Measurements from ENCODE around the gene CRYBB1.

Gene CRYBB1

DNA sequence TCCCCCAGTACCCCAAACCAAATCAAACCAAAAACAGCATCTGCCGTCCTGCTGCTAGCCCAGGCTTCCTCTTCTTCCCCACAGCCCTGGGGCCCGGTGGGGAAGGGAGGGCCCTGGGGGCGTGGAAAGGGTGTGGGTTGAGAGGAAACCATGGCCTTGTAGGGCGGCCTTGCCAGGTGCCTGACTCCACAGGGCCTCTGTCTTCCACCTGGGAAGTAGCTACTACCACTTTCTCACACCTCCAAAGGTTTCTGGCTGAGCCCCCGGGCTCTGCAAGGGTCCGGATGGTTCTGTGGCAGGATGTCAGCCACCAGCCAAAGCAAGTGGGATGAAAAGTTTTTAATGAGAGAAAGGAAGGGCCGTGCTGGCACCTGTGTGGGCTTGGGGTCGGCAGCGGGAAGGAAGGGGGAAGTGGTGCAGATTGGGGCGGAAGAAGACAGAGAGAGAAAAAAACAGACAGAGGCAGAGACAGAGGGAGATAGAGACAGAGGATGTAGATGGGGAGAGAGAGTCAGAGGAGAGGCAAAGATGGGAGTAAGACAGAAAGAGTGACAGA, 38.4 kb downstream of the CRYBB1 start:
- no peak for DNase-seq (ENCODE audit: low read depth, low spot score)

DNA sequence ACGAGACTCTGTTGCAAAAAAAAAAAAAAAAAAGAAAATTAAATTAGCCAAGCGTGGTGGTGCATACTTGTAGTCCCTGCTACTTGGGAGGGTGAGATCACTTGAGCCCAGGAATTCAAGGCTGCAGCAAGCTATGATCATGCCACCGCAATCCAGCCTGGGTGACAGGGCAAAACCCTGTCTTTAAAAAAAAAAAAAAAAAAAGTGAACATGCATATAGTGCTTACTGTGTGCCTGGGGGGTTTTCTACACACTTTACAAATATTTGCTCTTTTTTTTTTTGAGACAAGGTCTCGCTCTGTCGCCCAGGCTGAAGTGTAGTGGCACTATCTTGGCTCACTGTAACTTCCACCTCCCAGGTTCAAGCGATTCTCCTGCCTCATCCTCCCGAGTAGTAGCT, 40.7 kb downstream of the CRYBB1 start:
- DNase-seq (ENCODE audit: low read depth, low spot score) = no peak

GRCh38 chr22:26576026-26576680, 41.7 kb downstream of the CRYBB1 start:
- peak; percentile 28 for DNase-seq (ENCODE audit: low read depth, low spot score)

- DNase-seq (ENCODE audit: low read depth, low spot score) = no peak
Observed at GRCh38 chr22:26574001-26574723, 43.7 kb downstream of the CRYBB1 start.

GRCh38 chr22:26573026-26573662, 44.7 kb downstream of the CRYBB1 start:
- peak; percentile 57 for DNase-seq (ENCODE audit: low read depth, low spot score)

- DNase-seq (ENCODE audit: low read depth, low spot score) = no peak
Observed at GRCh38 chr22:26570864-26571525, 46.8 kb downstream of the CRYBB1 start.

DNA sequence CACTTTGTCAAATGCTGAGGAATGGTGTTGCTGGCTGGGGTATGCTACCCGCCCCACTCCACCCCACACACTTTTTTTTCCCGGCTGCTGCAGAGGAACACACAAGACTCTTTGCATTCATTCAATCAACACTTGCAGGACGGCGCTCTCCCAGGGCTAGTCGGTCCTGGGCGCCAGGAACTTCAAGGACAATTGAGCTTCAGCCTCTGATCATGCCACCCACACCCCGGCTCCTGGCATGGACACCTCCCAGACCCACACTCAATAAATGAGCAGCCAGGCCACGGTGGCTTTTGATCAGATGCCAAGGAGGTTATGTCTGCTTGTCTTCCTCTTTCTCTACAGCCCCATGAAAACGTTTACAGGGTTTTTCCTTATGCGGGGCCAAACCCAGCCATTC, 47.7 kb downstream of the CRYBB1 start:
- peak; percentile 61 for DNase-seq (ENCODE audit: low read depth, low spot score)

- peak; percentile 75 for DNase-seq (ENCODE audit: low read depth, low spot score)
Observed at GRCh38 chr22:26568207-26568706, 49.6 kb downstream of the CRYBB1 start.

- no peak for DNase-seq (ENCODE audit: low read depth, low spot score)
Observed at GRCh38 chr22:26567610-26568009, 50.2 kb downstream of the CRYBB1 start.

DNA sequence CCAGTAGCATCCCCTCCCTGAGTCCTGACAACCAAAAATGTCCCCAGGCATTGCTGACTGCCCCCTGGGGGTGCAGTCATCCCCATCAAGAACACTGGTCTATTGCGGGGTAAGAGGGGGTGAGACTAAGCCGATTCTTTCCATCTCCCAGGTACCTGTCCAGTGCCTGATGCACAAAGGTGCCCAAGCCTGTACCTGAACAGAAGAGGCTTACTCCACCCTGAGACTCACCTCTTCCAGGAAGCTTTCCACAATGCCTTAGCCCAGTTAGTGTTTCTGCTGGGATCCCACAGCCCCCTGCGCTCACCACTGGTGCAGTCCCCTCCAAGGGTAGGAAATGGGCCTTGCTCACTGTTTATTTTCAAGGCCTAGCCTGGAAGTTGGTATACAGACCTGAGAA, 50.8 kb downstream of the CRYBB1 start:
- no peak for DNase-seq (ENCODE audit: low read depth, low spot score)

DNA sequence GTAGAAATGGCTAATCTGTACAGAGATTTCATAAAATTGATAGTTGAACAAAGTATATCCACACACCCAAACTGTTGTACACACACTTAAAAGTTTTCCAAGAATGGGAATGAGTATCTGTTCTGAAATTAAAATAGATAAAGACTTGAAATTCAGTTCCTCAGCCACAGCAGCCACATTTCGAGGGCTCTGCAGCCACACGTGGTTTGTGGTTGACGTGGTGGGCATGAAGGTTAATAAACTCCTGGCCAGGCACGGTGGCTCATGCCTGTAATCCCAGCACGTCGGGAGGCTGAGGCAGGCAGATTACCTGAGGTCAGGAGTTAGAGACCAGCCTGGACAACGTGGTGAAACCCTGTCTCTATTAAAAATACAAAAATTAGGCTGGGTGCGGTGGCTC, 51.9 kb downstream of the CRYBB1 start:
- no peak for DNase-seq (ENCODE audit: low read depth, low spot score)

GRCh38 chr22:26565181-26565580, 52.6 kb downstream of the CRYBB1 start:
- DNase-seq (ENCODE audit: low read depth, low spot score) = no peak

GRCh38 chr22:26564672-26565071, 53.2 kb downstream of the CRYBB1 start:
- DNase-seq (ENCODE audit: low read depth, low spot score) = no peak

DNA sequence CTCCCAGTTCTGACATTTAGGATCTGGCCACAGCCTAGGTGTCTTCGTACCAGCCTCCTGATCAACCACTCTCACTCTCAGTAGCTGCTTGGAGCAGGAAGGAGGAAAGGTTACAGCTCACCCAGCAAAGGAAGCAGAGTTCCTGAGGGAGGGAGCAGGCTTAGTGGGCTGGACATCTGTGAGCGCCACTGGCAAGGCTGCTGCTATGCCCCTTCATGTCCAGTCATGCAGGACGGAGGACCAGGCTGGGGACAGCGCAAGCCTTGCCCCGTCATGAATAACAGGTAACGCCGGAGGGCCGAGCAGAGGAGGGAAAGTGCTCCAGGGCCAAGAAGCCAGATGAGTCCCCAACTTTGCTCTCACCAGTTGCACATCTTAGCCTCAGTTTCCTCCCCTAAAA, 53.6 kb downstream of the CRYBB1 start:
- DNase-seq (ENCODE audit: low read depth, low spot score) = no peak

DNA sequence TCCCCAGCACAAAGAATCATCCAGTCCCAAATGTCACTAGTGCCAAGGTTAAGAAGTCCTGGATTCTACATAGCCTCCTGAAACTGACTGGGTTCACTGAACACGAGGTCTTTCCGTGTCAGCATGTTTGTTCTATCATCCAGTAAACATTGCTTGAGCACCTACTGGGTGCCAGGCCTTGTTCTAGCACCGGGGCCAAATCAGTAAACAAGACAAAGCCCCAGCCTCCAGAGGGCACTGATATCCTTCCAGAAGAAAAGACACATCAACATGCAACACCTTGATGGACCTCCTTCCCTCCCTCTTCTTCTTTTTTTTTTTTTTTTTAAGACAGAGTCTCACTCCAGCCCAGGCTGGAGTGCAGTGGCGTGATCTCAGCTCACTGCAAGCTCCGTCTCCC, 54.8 kb downstream of the CRYBB1 start:
- no peak for DNase-seq (ENCODE audit: low read depth, low spot score)

GRCh38 chr22:26561756-26562417, 55.9 kb downstream of the CRYBB1 start:
- no peak for DNase-seq (ENCODE audit: low read depth, low spot score)

DNA sequence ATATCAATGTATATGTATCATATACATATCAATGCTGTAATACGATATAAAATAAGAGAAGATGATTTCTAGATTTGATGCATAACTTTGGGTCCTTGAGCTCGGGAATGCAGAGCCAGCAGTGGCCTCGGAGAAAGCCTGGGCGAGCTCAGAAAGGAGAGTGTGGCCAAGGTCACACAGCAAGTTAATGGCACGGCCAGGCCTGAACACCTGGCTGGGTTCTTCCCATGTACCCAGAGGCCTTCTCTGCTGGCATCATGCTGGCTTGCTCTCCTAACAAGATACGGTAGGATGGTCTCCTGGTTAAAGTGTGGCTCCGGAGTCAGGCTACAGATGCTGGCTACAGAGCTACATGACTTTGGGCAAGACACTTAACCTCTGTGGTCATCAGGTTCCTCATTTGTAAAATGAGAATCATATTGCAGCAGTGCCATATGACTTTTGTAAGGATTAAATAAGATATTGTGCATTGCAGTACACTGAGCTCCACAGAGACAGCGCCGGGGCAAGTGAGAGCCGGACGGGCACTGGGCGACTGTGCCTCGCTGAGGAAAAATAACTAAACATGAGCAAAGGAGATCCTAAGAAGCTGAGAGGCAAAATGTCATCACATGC, 57.8 kb downstream of the CRYBB1 start:
- DNase-seq (ENCODE audit: low read depth, low spot score) = no peak

DNA sequence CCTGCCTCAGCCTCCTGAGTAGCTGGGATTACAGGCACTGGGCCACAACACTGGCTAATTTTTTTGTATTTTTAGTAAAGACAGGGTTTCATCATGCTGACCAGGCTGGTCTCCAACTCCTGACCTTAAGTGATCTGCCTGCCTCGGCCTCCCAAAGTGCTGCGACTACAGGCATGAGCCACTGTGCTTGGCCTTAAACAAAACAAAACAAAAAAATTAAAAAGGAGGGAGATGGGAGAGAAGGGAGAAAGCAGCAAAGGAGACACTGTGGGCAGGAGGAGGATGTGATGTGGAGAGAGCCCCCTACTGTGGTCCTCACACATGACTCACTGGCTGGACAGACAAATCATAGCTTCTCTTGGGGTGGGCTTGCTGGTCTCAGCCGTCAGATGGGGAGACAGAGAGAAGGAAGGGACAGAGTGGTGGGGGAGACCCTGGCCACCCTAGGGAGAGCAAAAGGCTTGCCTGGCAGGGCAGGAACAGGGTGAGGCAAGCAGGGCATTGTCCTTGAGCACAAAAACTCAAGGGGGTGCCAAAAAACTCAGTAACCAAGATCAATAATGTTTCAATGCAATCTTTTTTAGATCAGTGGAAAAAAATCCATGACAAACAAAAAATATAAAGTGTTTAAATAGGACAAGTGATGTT, 59.5 kb downstream of the CRYBB1 start:
- DNase-seq (ENCODE audit: low read depth, low spot score) = peak; percentile 57

DNA sequence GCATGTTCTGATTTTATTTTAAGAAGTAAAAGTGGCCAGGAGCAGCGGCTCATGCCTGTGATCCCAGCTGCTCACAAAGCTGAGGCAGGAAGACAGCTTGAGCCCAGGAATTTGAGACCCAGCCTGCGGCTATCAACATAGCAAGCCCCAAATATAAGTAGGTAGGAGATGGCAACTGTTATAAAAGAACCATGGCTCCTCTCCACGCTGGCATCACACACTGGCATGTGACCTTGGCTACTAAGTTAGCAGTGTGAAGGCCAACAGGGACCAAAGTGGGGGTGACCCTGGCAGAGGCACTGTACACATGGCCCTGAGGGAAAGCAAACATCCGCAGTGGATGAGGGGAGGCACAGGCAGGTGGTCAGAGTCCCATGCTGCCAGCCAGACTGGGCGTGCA, 60.9 kb downstream of the CRYBB1 start:
- DNase-seq (ENCODE audit: low read depth, low spot score) = no peak

DNA sequence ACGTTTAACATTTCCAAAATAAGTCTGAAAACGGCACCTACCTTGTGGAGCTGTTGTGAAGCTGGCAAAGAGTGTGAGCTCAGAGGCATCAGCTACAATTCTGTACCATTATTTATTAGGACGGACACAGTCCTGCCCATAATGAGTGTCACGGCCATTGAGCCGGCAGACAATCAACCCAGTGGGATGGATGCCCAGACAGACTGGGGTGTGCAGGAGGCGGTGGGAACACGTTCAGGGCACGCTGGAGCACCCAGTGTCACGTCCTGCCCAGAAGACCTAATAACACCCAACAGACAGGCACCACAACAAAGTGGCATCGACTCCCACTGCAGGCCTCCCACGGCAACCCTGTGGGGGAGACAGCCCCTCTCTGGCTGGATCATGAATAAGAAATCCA, 62.3 kb downstream of the CRYBB1 start:
- DNase-seq (ENCODE audit: low read depth, low spot score) = no peak
